ENCODE measurements around the gene ERC2. TPM values are rescaled to one million over a fixed set of nuclear protein-coding genes. Genes with fewer than 3 reads are reported as not detected.

The ERC2 gene
- total RNA-seq, 2 donors from 2014 or later: 16.1 to 22.8 TPM

DNA sequence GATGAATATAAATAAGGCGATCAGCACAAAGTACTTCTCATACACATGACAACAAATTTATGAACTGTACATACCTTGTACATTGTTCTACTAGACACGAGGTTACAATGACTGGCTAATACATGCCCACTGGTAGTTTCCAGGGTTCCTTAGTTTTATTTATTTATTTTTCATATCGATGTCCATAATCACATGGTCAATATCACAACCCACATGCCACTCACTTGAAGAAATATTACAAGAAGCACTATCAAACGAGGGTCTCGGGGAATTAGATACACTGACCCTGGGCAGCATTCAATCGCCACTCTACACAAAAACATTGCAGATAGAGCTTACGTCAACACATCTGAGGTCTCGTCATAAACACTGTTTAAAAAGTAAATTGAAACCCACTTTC, 959.9 kb downstream of the ERC2 start:
- no peak overlapping the region for H3K9ac ChIP-seq (ENCODE audit: extremely low read depth, low read length, poor library complexity, severe bottlenecking)
- Mint-ChIP-seq H3K4me3 (no peak overlapping the region), H3K27ac (no peak overlapping the region), H3K9me3 (no peaks in the 10 kb centered on the region), H3K4me1 (peaks cover 10% of the 10 kb centered on the region), H3K27me3 (ENCODE audit: insufficient read depth) (peaks cover 14% of the 10 kb centered on the region), H3K36me3 (ENCODE audit: low read depth) (no peaks in the 10 kb centered on the region)
- H3K4me3 ChIP-seq (ENCODE audit: low read length): no peak overlapping the region
- no peak for DNase-seq
- no peak overlapping the region for H3K27ac ChIP-seq (ENCODE audit: low read depth, low read length)
- H3K36me3 ChIP-seq (ENCODE audit: control insufficient read depth, insufficient read depth, low read length): no peaks in the 10 kb centered on the region
- WGBS, 2 experiments (ENCODE audit: insufficient coverage in 1 of 2, insufficient read length in 1 of 2): 92 to 97% methylated on average over 4 to 8 of the region's 8 CpGs
- no peaks in the 10 kb centered on the region for H3K27me3 ChIP-seq (ENCODE audit: control insufficient read depth, insufficient read depth, low read length, poor library complexity, severe bottlenecking)
- H3K9me3 ChIP-seq (ENCODE audit: control insufficient read depth, low read length): no peaks in the 10 kb centered on the region
- no peaks in the 10 kb centered on the region for H3K4me1 ChIP-seq (ENCODE audit: control insufficient read depth, insufficient read depth, low read length)
- TF ChIP-seq, protein P1, sequence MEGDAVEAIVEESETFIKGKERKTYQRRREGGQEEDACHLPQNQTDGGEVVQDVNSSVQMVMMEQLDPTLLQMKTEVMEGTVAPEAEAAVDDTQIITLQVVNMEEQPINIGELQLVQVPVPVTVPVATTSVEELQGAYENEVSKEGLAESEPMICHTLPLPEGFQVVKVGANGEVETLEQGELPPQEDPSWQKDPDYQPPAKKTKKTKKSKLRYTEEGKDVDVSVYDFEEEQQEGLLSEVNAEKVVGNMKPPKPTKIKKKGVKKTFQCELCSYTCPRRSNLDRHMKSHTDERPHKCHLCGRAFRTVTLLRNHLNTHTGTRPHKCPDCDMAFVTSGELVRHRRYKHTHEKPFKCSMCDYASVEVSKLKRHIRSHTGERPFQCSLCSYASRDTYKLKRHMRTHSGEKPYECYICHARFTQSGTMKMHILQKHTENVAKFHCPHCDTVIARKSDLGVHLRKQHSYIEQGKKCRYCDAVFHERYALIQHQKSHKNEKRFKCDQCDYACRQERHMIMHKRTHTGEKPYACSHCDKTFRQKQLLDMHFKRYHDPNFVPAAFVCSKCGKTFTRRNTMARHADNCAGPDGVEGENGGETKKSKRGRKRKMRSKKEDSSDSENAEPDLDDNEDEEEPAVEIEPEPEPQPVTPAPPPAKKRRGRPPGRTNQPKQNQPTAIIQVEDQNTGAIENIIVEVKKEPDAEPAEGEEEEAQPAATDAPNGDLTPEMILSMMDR (conservative IDR thresholded peaks at IDR 0.05): no peak

DNA sequence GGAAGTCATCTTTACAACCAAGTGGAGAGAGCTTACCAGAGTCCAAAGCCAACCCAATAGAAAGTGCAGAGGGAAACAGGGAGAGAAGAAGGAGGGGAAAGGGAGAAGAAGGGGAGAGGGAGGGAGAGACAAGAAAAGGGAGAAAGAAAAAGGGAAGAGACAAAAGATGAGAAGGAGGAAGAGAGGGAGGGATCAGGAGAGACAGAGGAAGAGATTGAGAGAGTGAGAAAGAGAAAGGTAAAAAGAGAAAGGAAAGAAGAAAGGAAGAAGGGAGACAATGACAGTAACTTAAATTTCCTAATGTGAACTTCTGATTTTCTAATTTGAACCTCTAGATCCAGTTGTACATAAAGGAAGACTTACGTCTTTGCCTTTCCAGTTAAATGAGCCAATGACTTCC, 960.5 kb downstream of the ERC2 start:
- TF ChIP-seq, protein P1 (conservative IDR thresholded peaks at IDR 0.05): no peak
- WGBS, 2 experiments (ENCODE audit: insufficient coverage in 1 of 2, insufficient read length in 1 of 2): 94 to 100% methylated on average over 1 of the region's 1 CpG
- Histone ChIP-seq H3K27me3 (ENCODE audit: control insufficient read depth, insufficient read depth, low read length, poor library complexity, severe bottlenecking) (no peaks in the 10 kb centered on the region), H3K9me3 (ENCODE audit: control insufficient read depth, low read length) (no peaks in the 10 kb centered on the region), H3K27ac (ENCODE audit: low read depth, low read length) (no peak overlapping the region), H3K36me3 (ENCODE audit: control insufficient read depth, insufficient read depth, low read length) (no peaks in the 10 kb centered on the region), H3K4me3 (ENCODE audit: low read length) (no peak overlapping the region), H3K4me1 (ENCODE audit: control insufficient read depth, insufficient read depth, low read length) (no peaks in the 10 kb centered on the region), H3K9ac (ENCODE audit: extremely low read depth, low read length, poor library complexity, severe bottlenecking) (no peak overlapping the region)
- Mint-ChIP-seq H3K4me1 (peaks cover 5% of the 10 kb centered on the region), H3K27me3 (ENCODE audit: insufficient read depth) (peaks cover 14% of the 10 kb centered on the region), H3K36me3 (ENCODE audit: low read depth) (no peaks in the 10 kb centered on the region), H3K9me3 (no peaks in the 10 kb centered on the region), H3K27ac (no peak overlapping the region), H3K4me3 (no peak overlapping the region)
- DNase-seq: no peak

DNA sequence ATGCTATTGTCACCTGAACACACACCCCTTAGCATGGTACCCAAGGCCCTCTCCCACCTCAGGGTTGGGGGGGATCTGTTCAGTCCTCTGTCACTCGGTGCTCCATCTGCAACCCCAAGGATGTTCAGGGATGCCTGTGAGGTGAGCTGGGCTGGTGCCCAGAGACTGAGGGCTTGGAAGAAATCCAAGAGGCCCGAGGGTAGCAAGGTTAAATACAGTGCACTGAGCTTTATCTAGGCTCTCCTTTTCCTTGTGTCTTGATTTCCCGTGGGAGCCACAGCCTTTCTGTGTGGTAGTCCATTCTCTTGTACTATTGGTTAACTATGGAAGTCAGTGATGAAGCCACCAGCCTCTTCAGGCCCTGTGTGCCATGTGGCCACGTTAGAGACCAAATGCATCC, 962.5 kb downstream of the ERC2 start:
- no peaks in the 10 kb centered on the region for H3K4me1 ChIP-seq (ENCODE audit: control insufficient read depth, insufficient read depth, low read length)

More for the DNA sequence above, 962.5 kb downstream of the ERC2 start:
- Histone ChIP-seq H3K9ac (ENCODE audit: extremely low read depth, low read length, poor library complexity, severe bottlenecking) (no peak overlapping the region), H3K27me3 (ENCODE audit: control insufficient read depth, insufficient read depth, low read length, poor library complexity, severe bottlenecking) (no peaks in the 10 kb centered on the region), H3K9me3 (ENCODE audit: control insufficient read depth, low read length) (no peaks in the 10 kb centered on the region), H3K27ac (ENCODE audit: low read depth, low read length) (no peak overlapping the region), H3K36me3 (ENCODE audit: control insufficient read depth, insufficient read depth, low read length) (no peaks in the 10 kb centered on the region), H3K4me3 (ENCODE audit: low read length) (no peak overlapping the region)
- TF ChIP-seq, protein P1 (conservative IDR thresholded peaks at IDR 0.05): no peak
- 91 to 100% methylated on average over 3 to 4 of the region's 4 CpGs for WGBS, 2 experiments (ENCODE audit: insufficient coverage in 1 of 2, insufficient read length in 1 of 2)
- H3K27me3 Mint-ChIP-seq (ENCODE audit: insufficient read depth): peaks cover 16% of the 10 kb centered on the region
- no peak for DNase-seq
- no peaks in the 10 kb centered on the region for H3K9me3 Mint-ChIP-seq
- H3K36me3 Mint-ChIP-seq (ENCODE audit: low read depth): no peaks in the 10 kb centered on the region
- H3K4me1 Mint-ChIP-seq: no peaks in the 10 kb centered on the region
- H3K4me3 Mint-ChIP-seq: no peak overlapping the region
- no peak overlapping the region for H3K27ac Mint-ChIP-seq
